NCI-H2107 treated with DMSO at 0.1 percent for 48 hours (cell line): ENCODE data around the gene PIANP.
"Not testable (repeated sequence)": the region's sequence is repeated elsewhere in the genome, so short reads cannot be mapped to it uniquely, and the experiment has no call there.

Experiments
- DNase-seq: peaks from one replicate; lab custom pipeline; 2025; ENCODE audit not compliant: unreplicated experiment; lab: John Stamatoyannopoulos, UW

PIANP gene, protein sequence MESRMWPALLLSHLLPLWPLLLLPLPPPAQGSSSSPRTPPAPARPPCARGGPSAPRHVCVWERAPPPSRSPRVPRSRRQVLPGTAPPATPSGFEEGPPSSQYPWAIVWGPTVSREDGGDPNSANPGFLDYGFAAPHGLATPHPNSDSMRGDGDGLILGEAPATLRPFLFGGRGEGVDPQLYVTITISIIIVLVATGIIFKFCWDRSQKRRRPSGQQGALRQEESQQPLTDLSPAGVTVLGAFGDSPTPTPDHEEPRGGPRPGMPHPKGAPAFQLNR

DNA sequence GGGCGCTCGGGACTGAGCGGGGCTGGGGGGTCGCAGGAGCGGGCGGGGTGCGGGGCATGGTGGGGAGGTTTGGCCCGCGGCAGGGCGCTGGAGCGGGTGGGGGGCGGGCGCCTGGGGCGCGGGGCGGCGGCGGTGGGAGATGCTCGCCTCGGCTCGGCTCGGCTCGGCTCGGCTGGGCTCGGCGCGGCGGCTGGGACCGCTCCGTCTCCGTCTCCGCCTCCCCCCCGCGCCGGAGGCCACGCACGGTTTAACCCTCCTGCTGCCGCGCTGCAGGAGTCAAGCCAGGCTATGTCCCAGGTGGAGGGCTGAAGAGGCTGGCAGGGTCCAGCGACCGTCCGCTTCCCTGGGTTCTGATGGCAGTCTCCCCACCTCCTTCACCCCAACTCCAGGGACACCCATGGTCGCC, at the start of gene PIANP:
Gene PIANP, minus strand, starts transcription at position 170 of the 406 bp plus-strand sequence. CDS start 2,754 bp downstream, outside the sequence.
- DNase-seq: no peak

DNA sequence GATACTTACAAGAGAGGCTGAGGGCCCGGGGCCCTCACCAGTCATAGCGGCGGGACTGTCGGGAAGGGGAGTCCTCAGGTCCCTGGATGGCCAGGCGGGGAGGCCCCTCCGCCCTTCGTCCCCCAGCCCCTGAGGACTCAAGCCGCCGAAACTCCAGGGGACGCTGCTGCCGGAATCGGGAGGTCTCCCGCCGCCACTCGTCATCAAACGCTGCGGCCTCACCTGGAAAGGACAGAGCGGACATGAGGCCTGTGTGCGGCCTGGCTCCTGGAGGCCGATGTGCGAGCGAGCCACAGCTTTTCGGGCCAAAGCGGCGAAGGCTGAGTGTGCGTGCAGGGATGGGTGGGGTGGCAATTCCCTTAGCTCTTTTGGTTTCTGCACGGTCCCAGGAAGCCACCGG, 48.1 kb upstream of the PIANP start:
- DNase-seq: no peak

DNA sequence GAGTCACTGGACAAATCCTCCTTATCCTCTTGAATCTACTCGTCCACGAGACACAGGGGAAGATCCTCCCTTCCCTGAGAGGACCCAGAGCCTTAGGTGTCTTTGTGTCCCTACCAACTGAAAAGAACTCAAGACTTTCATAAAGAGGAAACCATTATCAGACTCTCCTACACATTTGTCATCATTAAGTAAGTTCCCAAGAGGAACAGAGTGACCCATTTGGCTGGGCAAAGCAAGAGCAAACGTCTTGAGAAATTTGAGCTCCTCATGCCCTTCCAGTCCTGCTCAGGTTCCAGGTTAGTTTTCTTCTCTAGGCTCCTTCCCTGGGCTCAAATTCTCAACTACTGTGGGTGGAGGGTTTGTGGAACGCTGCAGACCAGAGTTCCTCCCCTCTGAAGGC, 46.6 kb upstream of the PIANP start:
- DNase-seq: no peak

DNA sequence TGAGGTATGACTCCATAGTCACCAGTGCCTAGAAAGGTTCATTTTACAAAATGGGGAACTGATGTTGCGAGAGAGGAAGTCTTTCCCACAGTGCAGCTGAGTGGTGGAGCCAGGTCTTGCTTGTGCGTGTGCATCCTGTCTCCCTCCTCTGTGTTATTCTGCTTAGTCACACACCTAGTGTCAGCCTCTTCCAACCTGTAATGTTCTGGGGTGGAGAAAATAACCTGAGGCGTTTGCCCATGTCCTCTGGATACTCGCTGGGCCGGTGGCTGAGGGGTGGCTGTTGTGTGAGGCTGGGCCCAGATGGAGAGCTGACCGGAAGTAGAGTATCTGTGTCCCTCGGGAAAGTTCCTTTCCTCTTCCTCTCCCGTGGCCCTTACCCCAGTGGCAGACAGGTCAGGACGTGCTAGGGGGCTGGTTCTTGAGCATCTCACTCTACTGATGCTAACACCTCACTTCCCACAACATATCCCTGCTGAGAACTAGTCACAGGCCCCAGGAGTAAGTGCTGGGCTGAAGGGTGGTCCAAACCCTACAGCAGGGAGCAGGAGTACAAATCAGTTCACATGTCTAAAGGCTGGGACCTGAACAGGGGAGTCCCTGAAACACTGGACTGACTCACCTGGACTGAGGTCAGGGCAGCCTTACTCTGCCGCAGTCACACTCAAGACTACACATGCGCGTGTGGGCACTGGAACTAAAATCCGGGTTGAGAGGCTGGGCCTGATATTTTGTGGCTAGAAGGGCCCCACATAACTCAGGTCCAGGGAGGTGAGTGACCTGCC, 45.3 kb upstream of the PIANP start:
- DNase-seq: no peak

- not testable (repeated sequence) for DNase-seq
These were observed 42.7 kb upstream of the PIANP start for GRCh38 chr12:6743300-6743699.

GRCh38 chr12:6742834-6743233, 42.2 kb upstream of the PIANP start:
- no peak for DNase-seq

DNA sequence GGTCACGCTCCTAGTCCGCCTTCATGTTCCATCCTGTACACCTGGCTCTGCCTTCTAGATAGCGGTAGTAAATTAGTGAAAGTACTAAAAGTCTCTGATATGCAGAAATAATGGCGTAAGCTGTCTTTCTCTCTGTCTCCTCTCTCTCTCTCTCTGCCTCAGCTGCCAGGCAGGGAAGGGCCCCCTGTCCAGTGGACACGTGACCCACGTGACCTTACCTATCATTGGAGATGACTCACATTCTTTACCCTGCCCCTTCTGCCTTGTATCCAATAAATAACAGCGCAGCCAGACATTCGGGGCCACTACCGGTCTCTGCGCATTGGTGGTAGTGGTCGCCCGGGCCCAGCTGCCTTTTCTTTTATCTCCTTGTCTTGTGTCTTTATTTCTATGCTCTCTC, 41.5 kb upstream of the PIANP start:
- DNase-seq: not testable (repeated sequence)

- DNase-seq: no peak
These were observed 36.1 kb upstream of the PIANP start for GRCh38 chr12:6736754-6737153.

- peak; percentile 49 for DNase-seq
These were observed 35.0 kb upstream of the PIANP start for GRCh38 chr12:6735448-6736191.

DNA sequence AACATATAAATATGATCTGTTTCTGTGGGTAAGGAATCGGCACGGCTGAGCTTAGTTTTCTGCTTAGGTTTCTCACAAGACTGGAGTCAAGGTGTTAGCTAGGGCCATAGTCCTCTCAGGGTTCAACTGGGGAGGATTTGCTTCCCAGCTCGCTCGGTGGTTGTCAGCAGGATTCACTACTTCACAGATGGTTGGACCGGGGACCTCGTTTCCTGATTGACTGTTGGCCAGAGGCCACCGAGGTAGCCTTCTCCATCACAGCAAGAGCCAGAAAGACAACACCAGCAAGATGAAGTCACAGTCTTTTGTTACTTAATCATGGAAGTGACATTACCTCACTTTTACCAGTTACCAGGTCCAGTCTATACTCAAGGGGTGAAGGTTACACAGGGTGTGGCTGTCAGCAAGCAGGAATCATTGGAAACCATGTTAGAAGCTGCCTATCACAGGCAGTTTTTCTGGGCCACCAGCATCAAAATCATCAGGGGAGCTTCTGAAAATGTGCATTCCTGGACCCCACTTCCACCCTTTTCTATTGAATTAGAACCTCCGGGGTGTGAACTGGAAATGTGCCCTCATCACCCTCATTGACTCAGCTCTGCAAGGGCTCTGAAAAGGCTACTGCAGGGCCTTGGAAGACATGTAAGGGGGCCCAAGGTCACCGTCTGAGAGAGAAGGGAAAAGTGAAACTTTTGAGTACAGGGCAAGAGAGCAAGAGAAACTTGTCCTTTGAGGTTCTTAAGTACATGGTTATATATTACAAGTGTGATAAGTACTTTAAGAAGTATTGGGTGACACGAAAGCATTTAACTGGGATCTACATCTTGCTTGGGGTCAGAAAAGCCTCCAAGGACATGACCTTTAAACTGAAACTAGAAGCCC, 34.1 kb upstream of the PIANP start:
- DNase-seq: no peak

GRCh38 chr12:6730169-6730568, 29.6 kb upstream of the PIANP start:
- DNase-seq: no peak

DNA sequence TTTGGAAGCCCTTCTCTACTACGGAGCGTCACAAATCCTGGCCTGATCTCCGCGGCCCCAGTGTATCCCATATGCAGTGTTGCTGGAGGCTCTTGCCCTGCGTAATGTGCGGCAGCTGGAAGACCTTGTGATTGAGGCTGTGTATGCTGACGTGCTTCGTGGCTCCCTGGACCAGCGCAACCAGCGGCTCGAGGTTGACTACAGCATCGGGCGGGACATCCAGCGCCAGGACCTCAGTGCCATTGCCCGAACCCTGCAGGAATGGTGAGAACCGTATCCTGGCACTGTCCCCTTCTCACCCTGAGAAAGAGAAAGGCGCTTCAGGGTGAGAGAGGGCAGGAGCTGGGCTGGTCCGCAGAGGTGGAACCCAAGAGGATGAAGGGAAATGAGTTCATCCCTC, 28.6 kb upstream of the PIANP start:
- DNase-seq: no peak

- no peak for DNase-seq
These were observed 24.7 kb upstream of the PIANP start for GRCh38 chr12:6725350-6725749.

GRCh38 chr12:6724409-6724797, 23.8 kb upstream of the PIANP start:
- DNase-seq: peak; percentile 40

GRCh38 chr12:6723607-6724408, 23.2 kb upstream of the PIANP start, which contains the start of gene COPS7A:
Gene COPS7A (plus strand): TSS chr12:6724046. CDS start chr12:6724657, 611 bp downstream.
- peak; percentile 99 for DNase-seq

DNA sequence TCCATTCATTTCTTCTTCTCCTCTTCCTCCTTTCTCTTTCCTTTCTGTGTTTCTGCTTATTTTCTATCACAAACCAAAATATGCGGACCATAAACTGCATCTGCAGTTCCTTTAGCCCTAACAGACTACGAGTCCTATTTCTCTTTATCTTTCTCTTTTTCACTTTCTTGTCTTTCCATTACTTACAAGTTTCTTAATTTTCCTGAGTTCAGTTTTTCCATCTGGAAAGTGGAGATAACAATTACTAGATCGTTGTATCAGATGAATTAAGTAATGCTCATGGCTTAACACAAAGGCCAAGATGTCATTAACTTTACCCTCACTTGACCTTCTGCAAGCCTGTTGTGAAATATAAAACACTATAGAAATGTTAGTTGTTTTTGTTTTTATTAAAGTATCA, 22.2 kb upstream of the PIANP start:
- no peak for DNase-seq

DNA sequence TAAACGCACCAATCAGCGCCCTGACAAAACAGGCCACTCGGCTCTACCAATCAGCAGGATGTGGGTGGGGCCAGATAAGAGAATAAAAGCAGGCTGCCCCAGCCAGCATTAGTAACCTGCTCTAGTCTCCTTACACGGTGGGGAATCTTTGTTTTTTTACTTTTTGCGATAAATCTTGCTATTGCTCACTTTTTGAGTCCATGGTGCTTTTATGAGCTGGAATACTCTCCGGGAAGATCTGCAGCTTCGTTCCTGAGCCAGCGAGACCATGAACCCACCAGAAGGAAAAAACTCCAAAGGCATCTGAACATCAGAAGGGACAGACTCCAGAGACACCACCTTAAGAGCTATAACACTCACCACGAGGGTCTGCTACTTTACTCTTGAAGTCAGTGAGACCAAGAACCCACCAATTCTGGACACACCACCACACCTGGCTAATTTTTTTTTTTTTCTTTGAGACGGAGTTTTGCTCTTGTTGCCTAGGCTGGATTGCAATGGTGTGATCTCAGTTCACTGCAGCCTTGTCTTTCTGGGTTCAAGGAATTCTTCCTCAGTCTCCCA, 16.3 kb upstream of the PIANP start:
- DNase-seq: no peak

- not testable (repeated sequence) for DNase-seq
These were observed 15.6 kb upstream of the PIANP start for GRCh38 chr12:6716031-6716873.

- no peak for DNase-seq
These were observed 8.4 kb upstream of the PIANP start for GRCh38 chr12:6708960-6709394.
